ENCODE measurements around the gene PDE6B.

Gene PDE6B

DNA sequence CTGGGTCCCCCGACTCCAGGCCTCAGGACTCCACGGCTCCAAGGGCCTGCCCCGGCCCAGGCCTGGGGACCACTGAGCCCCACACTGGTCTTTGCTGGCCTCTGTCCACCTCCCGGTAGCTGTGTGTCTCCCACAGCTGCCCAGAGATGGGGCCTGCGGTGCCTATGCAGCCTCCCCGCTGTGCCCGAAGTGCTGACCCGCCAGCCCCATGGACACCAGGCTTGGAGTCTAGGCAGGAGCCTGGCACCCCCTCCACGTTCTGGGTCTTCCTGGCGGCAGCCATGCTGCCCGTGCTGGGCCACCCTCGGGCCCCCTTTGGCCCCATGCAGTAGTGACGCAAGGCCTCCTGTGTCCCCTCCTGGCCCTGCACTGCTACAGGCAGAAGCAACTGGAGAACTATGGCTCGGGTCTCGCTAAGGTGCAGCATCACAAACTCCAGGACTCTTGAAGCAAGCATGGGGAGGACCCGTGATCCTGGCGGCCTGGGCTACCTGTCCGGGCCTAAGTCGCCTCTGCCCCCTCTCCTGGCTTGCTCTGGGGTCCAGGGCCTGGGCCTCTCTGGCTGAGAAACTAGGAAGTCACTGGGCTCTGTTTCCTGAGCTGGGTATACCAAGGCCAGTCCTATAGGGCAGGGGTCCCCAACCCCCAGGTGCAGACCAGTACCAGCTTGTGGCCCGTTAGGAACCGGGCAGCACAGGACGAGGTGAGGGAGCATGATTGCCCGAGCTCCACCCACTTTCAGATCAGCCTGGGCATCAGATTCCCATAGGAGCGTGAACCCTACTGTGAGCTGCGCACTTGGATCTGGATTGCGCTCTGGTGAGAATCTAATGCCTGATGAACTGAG is 49.9 kb downstream of the PDE6B start:
- DNase-seq, result no peak

DNA sequence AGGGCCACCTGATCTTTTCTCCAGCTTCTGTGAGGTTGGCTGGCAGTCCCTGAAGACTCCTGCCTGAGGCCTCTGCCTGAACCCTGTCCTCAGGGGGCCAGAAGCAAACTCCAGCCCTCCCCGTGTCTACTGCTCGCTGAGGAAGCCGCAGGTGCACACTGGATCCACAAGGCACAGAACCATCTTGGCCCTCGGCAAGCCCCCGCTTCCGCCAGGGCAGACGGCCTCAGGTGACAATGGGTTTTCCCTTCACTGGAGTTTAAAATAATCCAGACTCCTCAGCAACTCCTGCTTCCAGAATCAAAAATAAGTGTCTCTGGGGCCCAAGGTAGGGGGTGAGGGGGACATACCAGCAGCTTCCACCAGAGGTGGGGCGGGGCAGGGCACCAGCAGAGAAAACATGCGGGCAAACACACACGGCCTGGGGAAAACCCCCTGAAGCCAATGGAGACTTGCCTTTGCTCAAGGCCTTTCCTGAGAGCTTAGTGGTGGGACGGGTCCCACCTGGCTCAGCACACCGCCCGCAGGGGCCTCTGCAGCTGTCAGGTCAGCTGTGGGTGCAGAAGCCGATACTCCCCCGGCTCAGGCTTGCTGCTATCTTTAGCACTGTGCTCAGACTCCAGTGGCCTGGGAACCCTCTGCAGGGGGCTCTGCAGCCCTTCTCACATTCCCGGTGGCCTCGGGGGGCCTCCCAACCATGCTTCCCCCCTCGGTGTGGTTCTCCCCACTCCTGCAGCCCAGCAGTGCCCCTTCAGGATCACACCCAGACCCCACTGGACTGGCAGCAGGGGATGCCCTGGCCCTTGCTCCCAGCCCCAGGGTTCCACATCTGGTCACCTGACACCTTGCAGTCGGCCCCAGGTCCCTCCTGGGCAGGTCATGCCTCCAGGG is 50.9 kb downstream of the PDE6B start:
- DNase-seq, result no peak

DNA sequence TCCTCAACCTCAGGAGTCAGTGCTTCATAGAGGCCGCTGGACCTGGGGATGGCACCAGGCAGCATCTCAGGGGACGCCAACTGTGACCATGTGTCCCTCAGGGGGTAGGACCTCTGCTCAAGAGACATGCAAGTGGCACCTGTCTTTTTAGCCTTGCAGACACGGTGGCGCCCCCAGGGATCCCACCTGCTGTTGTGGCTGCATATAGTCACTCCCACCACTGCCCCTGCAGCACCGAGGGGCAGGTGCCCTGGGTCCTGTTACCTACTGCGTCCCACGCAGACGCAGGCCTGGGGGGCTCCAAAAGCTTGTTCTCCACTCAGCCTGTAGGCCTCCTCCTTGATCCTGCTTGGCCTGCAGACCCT is 51.5 kb downstream of the PDE6B start:
- DNase-seq, result no peak

DNA sequence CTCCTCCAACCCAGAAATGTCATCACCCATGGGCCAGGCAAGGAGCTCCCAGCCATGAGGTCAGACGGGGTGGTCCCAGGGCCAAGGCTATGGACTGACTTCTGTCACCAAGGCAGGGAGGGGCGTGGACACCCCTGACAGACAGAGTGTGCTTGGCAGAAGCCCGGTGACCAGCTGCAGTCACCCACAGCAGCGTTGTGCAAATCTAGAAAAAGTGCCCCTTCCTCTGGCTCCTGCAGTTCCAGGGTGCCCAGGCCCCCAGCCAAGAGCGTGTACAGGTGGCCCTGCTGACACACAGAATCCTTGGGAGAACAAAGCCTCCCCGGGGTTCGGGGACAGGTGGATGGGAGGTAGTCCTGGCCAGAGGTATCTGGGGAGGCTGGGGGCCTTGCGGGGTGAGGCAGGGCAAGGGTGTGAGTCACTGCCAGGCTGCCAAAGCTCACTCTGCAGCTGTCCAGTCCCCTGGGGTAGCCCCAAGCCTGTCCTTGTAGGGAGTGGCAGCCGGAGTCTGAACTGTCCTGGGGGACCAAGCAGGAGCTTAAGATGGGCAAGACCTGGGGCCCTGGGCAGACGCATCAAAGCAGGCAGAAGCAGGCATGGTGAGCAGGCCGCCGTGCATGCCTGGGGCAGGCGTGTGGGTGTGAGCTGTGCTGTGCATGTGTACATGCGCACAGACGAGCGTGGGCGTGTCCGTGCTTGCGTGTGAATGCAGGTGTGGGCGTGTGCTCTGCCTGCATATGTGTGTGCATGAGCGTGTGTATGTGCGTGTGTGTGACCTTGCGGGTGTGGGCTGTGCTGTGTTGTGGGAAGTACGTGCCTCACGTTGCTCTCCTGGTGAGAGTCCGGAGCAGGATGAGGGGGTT is 52.3 kb downstream of the PDE6B start:
- no peak for DNase-seq

DNA sequence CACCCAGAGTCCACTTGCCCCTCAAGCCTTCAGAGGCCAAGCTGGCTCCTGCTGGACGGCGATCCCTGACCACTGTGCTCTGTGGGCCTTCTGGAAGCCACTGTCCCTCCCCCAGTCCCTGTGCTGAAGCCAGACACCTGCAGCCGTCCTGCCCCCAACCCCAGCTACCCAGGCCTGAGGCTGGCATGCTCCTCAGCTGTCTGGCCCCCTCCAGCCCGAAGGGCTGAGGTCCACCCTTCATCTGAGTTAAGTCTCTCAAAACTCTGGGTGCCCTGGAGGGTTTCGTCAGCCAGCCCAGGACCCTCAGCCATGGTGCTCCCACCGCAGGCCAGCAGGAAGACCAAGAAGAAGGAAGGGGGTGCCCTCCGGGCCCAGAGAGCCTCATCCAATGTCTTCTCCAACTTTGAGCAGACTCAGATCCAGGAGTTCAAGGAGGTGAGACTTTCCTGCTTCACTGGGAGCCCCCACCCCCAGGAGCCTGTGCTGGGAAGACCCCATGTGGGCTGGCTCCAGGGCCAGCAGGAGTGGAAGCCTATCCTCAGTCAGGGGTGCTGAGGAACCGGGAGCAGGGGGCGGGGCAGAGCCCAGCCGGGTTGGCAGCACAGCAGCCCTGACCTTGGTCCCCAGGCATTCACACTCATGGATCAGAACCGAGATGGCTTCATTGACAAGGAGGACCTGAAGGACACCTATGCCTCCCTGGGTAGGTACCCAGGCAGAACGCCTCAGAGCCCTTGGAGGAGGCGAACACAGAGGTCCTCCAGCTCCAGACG is 53.1 kb downstream of the PDE6B start:
- DNase-seq, result no peak

DNA sequence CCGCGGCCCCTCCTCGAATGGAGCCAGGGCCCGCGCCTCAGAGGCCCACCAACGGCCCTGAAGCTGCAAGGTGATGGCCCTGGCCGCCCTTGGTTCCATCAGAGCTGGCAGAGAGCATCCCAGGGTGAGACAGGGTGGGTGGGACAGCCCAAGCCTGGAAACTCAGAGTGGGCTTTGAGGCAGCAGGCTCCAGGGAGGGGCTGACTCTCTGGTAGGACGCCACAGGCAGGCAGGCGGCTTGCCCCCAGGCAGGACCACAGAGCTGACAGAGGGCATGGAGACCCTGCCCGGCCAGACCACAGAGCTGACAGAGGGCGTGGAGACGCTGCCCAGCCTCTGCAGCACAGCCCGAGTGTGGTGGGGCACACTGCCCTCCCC is 53.7 kb downstream of the PDE6B start:
- no peak for DNase-seq

DNA sequence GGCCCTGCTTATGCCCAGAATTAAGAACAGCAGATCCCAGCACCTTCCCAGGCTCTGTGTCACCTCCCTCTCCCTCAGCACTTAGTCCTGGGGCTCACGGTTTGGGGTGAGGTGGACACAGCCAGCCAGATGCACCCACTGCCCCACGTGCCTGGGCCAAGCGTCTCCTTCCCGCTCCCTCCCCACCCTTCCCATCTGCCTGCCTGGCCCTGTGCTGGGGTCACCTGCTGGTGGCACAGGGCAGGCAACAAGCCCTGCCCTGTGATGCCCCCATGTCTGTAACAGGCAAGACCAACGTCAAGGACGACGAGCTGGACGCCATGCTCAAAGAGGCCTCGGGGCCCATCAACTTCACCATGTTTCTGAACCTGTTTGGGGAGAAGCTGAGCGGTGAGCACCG is 54.3 kb downstream of the PDE6B start:
- no peak for DNase-seq

DNA sequence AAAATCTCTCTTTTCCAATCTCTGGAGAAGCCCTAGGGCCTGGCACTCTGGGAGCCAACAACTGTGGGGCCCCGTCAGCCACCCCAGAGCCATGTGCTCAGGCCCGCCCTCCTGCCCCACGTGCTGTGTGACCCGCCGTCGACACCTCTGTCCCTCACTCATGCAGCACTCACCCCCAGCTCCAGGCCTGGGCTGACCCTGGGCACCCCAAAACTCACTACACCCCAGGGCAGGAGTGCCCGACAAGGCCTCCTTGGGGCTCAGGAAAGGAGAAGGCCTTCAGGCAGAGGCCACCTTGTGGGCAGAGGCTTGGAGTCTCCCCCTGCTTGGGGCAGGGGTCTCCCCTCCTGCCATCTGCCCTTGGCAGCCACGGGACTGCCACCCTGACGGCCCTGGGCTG is 54.7 kb downstream of the PDE6B start:
- no peak for DNase-seq

DNA sequence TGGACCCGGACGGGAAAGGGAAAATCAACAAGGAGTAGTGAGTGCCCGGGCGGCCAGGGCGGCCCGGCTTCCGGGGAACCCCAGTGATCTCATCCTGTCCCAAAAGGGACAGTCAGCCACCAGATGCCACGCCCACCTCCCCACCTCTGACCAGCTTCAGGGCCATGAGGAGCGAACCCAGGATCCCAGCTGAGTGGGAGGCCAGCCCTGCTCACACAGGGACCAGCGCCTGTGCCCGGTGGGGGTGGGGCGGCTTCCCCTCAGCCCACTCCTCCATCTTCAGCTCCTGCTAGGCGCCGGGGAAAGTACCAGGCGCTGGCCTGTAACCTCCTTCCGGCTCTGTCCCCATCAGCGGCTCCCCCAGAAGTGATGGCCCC is 55.2 kb downstream of the PDE6B start:
- peak; percentile 38 for DNase-seq

DNA sequence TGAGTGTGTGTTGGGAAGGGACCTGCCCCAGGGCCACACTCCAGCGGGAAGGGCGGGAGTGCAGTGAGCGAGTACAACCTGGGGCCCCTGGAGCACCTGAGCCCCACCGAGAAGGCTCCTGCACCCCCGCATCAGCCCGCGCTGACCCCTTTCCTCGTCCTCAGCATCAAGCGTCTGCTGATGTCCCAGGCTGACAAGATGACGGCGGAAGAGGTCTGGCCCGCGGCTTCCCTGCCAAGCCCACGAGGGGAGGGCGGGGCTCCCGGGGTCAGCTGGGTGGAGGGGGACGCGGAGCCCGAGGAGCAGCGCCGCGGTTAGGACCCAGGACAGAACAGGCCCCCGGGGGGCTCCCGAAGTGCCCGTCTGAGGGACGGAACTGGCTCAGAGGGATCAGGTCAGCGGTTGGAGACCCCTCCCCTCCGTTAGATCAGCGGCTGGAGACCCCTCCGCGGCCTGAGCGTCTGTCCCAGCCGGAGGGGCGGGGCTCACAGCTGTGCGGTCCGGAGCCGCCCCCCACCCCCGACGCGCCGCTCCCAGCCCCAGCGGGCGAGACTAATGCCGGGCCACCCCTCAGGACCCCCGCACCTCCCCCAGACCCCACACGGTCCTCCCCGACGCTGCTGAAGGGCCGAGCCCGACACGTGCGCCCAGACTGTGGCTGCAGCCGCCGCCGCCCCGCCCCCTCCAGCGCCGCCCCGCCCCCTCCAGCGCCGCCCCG is 55.7 kb downstream of the PDE6B start:
- DNase-seq, result peak; percentile 50

DNA sequence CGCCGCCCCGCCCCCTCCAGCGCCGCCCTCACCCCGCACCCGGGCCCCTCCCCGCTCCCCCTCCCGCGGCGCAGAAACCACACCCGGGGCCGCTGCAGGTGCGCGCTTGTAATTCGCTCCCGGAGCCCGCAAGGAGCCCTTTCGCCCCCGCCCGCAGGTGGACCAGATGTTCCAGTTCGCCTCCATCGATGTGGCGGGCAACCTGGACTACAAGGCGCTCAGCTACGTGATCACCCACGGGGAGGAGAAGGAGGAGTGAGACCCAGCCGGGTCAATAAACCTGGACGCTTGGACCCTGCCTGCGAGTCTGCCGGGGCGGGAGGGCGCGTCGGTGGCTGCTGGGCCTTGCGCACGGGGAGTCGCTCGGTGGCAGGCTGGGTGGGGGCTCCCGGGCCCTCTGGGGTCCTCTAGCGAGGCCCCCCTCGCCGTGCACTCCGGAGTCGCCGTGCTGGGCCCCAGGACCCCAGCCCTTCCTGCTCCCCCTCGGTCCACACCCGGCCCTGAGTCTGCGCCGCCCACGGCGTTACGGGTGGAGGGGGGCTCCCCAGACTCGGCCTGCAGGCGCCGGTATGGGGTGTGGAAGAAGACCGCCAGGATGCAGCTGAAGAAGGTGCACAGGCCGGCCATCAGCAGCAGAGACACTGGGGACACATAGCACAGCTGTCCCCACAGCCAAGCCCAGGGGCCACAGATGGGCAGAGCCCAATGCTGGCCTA is 56.5 kb downstream of the PDE6B start:
- no peak for DNase-seq

DNA sequence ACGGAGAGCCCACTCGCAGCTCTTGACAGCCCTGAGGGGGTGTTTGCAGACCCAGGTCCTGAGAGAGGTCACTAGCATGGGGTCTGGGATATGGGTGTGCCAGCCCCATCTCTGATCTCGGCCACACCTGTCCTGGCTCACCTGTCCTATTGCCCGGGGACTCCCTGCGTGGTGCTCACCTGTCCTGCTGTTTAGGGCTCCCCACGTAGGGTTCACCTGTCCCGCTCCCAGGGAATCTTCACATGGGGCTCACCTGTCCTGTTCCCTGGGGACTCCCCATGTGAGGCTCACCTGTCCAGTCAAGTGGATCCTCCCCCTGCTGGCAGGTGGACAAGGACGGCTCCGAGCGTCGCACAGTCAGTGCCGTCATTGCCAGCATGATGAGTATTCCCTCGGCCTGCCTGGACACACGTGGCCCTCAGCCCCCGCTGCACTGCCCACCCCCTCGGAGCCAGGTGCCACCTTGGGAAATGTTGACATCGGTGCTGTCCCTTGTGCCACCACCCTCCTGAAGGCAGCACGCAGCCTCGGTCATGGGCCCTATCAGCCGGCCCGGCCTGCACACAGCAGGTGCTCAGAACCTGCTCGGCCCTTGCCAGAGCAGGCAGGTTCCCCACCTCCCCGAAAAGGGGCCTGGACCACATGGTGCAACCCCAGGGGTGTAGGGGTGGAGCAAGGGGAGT is 57.3 kb downstream of the PDE6B start:
- no peak for DNase-seq

DNA sequence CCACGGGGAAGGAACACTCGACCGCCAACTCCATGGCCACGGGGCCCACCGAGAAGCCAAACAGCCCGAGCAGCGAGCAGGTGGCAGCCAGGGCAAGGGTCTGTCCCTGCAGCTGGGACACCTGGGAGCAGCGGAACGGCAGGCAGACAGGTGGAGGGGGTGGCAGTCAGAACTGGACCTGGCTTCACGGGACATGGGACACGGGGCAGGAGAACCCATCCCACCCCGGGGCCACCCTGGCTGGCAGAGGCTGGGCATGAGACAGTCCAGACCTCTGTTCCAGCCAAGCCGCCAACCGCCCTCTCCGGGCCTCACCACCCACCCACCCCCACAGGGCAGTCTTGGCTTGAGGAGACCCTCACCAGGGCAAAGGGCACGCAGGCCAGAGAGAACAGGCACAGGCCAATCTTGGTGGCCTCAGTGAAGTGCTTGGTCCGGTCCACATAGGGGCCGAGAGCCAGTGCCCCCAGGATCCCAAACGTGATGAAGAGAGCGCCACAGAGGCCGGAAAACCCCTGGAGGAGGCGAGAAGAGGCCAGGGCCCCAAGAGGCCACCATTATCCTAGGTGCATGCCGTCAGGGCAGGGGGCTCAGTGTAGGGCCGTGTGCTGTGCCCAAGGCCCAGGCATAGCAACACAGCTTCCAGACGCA is 58.0 kb downstream of the PDE6B start:
- no peak for DNase-seq

DNA sequence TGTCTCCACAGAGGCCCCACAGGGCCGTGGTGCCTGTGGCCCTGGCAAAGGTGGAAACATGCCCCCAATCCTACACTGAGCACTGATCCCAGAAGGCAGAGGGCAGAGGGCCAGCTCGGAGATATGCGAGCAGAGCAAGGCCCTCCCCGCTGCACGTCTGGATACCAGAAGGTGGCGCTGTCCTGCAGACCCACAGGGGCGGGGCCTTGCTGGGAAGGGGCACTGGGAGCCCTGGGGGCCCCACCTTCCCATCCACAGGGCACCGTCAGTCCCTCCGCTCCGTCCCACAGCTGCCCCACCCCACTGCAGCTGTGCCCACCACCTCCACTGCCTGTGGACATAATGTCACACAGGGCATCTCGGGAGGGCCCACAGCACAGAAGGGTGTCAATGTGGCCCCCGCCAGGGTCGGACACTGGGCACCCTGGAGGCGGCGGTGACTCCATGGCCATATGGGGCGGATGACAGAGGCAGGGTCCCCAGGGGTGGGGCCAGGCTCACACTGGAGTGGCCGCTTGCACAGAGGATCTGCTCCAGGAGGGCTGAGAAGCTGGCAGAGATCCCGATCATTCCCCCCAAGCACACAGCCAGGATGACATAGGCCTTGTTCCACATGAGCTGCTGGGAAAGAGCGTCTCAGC is 58.7 kb downstream of the PDE6B start:
- DNase-seq, result peak; percentile 47

DNA sequence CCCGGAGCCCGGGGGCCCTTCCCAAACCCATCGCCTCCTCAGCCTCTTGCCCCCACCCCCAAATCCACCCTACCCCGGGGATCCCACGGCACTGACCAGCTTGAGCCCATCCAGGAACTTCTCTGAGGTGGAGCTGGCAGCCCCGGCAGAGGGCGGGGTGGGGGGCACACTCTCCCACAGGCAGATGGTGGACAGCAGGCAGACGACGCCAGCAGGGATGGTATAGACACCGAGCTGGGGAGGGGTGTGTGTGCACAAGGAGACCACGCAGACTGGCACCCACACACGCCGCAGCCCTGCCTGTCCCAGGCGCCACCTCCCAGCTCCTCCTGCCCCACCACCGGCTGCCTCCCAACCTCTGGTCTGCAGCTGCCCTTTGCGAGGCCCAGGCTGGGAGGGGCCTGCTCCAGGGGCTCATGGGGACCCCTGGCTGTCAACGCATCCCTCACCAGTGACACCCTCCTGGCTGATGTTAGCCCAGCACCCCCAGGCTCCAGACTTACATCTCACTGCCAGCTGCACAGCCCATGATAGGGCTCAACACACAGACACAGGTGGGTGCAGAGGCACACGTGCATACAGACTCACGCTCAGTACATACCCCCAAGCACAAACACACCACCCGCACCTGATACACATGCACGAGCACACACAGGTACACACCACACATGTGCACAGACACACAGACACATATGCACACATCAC is 59.4 kb downstream of the PDE6B start:
- DNase-seq, result no peak

DNA sequence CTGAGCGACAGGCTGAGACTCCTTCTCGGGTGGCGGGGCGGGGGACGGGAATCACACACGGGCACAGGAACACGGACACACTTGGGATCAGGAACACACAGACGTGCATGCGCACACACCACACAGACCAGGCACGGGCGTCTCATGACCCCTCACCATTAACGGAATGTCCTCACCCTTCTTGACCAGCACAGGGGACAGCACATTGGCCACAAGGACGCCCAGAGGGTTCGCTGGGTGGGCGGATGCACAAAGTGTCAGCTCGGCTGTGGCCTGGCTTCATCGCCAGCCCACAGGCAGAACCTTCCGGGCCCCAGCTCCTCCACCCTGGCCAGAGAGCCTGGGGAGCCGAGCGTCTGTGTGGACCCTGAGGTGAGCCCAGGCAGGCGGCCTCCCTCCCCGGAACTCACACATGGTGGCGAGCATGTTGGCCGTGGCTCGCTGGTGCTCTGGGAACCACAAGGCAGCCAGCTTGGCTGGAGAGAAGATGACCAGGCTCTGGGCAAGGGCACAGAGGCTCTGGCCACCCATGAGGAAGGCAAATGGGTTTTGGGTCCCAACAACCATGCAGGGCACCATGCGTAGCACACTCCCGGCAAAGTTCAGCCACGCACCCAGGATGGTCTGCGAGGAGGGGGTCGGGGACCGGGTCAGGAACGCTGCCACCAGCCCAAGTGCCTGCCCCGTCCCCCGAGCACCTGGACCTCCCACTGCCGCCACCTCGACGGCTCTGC is 60.5 kb downstream of the PDE6B start:
- no peak for DNase-seq

DNA sequence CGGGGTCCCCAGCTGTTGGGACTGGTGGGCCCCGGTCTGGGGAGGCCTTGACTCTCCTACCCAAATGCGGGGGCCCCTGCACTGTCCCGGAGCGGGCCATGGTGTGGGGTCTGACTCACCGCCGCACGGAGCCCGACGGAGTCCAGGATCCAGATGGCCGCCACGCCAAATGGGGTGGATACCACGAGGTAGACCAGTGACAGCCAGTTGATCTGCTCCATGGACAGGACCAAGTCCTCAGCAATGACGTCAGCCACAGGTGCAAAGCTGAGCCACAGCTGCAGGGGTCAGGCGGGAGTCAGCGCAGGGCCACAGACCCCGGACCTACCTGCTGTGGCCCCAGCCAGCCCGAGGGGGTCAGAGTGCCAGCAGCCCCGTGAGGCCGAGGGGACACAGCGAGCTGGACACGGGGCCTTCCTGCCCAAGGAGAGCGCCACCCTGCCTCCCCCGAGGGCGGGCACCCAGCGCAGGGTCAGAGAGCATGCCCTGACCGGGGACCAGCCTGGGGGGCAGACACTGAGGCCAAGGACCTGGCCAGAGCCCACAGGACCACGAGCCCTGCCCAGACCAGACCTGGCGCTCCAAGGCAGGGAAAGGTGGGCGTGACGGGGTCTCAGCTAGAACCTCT is 61.2 kb downstream of the PDE6B start:
- DNase-seq, result no peak
